Subcutaneous adipose tissue (tissue), 4 donors: Measurements from ENCODE around the gene NKX1-1. TPM values are rescaled to one million over a fixed set of nuclear protein-coding genes. Genes with fewer than 3 reads are reported as not detected.

Source experiments
- CTCF ChIP-seq: fragments of 450-650 bp; IDR thresholded peaks from one replicate; pipeline ENCODE4 v1.5.1; 2016; ENCODE audit warnings: low read depth, mild to moderate bottlenecking, control low read depth, antibody characterized with exemption, moderate library complexity
- total RNA-seq, 4 donors: library from RNA; depleted of rRNA; stranded (reverse); fragments of >200 nt; gene quantifications; one replicate each; pipeline ENCODE4 v1.1.0, GENCODE V29; 2016

Gene NKX1-1
- total RNA-seq, 4 donors from 2014 or later: not detected

GRCh38 chr4:1373892-1374705 is 32.1 kb downstream of the NKX1-1 start:
- no peak for TF ChIP-seq CTCF

- TF ChIP-seq CTCF: no peak
Observed at GRCh38 chr4:1371176-1372165, 34.8 kb downstream of the NKX1-1 start.

GRCh38 chr4:1370321-1371124 is 35.7 kb downstream of the NKX1-1 start:
- TF ChIP-seq CTCF: no peak

GRCh38 chr4:1369479-1370079 is 36.7 kb downstream of the NKX1-1 start:
- no peak for TF ChIP-seq CTCF

GRCh38 chr4:1369091-1369450 is 37.2 kb downstream of the NKX1-1 start:
- TF ChIP-seq CTCF: no peak

GRCh38 chr4:1368421-1369090 is 37.7 kb downstream of the NKX1-1 start:
- TF ChIP-seq CTCF: no peak
